HG03439 (cell line): Measurements from ENCODE around the gene WDR62.

Experiments used
- ATAC-seq: cut with Tn5 transposase; IDR thresholded peaks from one replicate; pipeline ENCODE4 v1.9.1; 2021; ENCODE audit warnings: mild to moderate bottlenecking, moderate library complexity; ENCODE audit not compliant: unreplicated experiment

Gene WDR62

DNA sequence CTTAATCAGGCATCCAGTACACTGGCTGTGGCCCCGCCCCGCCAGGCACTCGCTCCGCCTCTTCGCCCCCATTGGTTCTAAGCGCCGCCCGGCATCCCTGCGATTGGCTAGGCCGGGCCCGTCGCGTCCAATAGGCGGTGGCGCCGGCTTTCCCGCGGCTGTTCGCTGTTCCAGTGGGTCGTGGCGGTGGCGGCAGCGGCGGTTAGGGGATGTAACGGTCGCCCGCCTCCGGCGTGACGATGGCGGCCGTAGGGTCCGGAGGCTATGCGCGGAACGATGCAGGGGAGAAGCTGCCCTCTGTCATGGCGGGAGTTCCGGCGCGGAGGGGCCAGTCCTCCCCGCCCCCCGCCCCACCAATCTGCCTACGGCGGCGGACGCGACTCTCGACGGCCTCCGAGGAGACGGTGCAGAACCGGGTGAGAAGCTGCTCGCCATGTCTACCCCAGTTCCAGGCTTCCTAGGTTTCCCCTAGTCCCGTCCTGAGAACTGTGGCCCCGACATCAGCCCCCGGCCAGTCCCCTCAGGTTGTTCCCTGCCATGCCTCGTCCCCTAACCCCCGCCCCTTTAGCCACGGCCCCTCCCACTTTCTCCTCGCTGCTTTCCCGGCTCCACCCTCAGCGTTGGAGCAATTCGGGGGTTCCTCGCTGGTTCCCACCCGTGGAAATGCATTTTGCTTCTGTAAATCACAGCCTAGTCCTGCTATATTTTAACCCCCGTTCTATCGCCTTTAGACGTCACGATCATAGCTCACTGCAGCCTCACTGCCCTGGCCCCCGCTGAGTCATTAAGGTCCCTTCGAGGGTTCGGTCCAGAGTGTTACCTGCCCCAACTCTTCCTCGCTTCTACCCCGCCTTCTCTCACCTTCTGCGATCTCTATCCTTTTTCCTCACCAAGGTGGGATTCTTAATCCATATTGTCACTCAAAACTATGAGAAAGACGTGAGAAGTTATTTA lies at the start of gene WDR62:
TSS of gene WDR62 (plus strand) at position 165 of the 954 bp plus-strand sequence. CDS start at position 240, 75 bp downstream.
- peak; percentile 72 for ATAC-seq

- ATAC-seq, result no peak
These were observed 47.7 kb upstream of the WDR62 start for GRCh38 chr19:36006955-36007354.

GRCh38 chr19:36008336-36008978 lies 46.2 kb upstream of the WDR62 start, which contains the start of gene SYNE4:
SYNE4 (minus strand) TSS chr19:36008813; CDS start chr19:36008681, 132 bp downstream.
- no peak for ATAC-seq

DNA sequence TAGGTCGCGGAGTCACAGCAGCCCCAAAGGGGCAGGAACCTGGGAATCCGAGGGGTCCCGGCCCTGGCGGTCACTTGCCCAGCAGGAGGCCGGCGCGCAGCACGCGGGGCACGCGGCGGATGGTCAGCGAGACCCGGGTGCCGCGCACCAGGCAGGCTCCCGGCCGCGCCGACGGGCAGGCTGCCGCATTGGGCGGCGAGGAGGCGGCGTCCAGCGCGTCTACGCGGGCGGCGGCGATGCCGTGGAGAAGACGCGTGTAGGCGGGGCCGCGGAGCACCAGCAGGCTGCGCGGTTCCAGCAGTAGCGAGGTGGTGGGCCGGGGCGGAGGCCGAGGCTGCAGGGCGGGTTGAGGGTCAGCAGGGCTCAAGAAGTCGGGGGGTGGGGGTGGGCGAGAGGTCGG lies 45.5 kb upstream of the WDR62 start:
- no peak for ATAC-seq

GRCh38 chr19:36009633-36010379 lies 44.9 kb upstream of the WDR62 start:
- ATAC-seq, result no peak

GRCh38 chr19:36010402-36010801 lies 44.3 kb upstream of the WDR62 start:
- no peak for ATAC-seq

- ATAC-seq, result no peak
These were observed 41.3 kb upstream of the WDR62 start for GRCh38 chr19:36013280-36014011.

DNA sequence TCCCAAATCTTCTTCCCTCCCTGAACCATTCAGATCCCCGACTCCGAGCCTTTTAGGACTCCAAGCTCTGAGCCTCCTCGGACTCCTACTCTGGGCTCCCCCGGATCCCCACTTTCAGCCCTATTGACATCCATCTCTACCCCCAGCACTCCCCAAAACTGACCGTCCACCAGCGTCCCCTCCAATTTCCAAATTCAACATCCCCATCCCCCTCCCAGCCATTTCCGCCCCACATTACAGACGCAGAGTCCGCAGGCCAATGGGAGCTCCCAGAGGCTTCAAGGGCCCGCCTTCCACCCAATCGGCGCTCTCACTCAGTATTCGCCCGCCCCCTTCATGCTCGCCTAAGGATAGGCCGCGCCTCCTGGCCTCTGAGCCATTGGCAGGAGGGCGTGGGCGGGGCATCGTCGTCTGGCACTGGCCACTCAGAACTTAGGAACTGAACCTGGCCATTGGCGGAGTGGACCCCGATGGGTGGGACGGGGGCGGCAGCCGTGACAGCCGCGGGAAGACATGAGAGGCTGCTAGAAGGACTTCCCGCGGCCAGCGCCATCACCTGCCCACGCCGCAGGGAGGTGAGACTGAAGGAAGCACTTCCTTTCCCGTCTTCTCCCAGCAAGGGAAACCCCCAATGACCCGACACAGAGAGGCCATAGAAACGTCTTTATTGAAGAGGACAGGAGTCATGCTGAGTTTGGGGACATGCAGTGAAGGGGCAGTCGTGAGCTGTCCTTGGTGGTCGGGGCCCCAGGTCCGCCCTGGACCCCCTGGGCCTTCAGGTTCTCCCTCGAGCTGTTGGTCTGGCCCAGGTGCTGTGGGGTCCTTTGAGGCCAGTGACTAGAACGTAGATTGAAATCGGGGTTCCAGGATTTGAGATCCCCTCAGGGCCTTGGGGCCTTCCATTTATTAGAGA lies 40.4 kb upstream of the WDR62 start, which contains the start of gene ALKBH6:
TSS of gene ALKBH6 (minus strand) at position 202 of the 913 bp plus-strand sequence. CDS start 816 bp downstream, outside the sequence.
- peak; percentile 96 for ATAC-seq

DNA sequence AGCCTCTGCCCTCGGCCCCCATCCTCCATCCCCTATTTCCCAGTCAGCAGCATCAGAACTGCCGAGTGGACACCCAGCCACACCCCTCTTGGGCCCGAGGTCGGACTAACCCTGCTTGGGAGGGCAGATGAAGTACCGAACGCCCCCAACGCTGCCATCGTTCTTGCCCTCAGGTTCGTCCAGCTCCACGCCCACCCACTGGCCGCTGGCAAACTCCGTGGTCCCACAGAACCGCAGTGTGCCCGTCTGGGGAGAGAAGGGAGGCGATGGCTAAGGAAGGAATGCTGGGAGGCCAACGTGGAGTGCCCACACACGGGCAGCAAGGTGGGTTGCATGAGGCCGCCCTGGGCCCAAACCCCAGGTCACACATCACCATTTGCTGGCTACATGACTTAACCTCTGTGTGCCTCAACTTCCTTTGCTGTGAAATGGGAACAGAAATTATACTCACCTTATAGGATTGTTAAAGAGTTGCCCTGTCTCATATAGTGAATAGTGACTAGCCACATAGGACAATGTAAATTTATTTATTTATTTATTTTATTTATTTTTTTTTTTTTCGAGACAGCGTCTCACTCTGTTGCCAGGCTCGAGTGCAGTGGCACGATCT lies 35.5 kb upstream of the WDR62 start:
- ATAC-seq, result no peak

DNA sequence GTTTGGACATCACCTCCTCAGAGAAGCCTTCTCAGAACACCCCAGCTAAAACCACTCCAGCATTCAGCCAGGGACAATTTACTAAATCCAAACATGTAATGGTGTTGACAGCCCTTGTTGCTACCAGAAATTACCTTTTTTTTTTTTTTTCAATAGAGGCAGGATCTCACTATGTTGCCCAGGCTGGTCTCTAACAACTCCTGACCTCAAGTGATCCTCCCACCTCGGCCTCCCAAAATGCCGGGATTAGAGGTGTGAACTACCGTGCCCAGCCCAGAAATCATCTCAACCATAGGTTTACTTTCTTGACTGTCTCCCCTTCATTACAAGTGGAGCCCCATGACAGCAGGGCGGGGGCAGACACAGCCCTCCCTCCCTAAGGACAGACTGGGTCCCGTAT lies 31.3 kb upstream of the WDR62 start:
- ATAC-seq, result no peak

- no peak for ATAC-seq
These were observed 29.2 kb upstream of the WDR62 start for GRCh38 chr19:36025541-36025940.

GRCh38 chr19:36026091-36026876 lies 28.4 kb upstream of the WDR62 start:
- ATAC-seq, result no peak

DNA sequence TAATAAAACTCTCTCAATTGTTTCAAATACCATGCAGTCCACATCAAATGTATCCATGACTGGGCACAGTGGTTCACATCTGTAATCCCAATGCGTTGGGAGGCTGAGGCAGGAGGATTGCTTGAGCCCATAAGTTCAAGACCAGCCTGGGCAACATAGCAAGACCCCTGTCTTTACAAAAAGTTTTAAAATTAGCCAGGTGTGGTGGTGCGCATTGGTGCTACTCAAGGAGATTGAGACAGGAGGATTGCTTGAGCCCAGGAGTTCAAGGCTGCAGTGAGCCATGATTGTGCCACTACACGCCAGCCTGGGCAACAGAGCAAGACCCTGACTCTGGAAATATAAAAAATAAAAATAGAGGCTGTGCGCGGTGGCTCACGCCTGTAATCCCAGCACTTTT lies 27.0 kb upstream of the WDR62 start:
- no peak for ATAC-seq

- no peak for ATAC-seq
These were observed 26.2 kb upstream of the WDR62 start for GRCh38 chr19:36028313-36029041.

- no peak for ATAC-seq
These were observed 24.2 kb upstream of the WDR62 start for GRCh38 chr19:36030264-36031148.

- no peak for ATAC-seq
These were observed 23.4 kb upstream of the WDR62 start for GRCh38 chr19:36031308-36031707.
